Germinal center (tissue), 1 donor: Measurements from ENCODE around the gene POU6F2.

Experiments used
- DNase-seq: peaks from one replicate; pipeline ENCODE4 v3.0.0; 2012; ENCODE audit warnings: mixed read lengths, low spot score

POU6F2 gene

GRCh38 chr7:39510864-39511354, 533.2 kb downstream of the POU6F2 start:
- DNase-seq = no peak

GRCh38 chr7:39515534-39516228, 538.0 kb downstream of the POU6F2 start:
- DNase-seq = no peak

- no peak for DNase-seq
Measured at GRCh38 chr7:39516498-39516897, 538.8 kb downstream of the POU6F2 start.

- no peak for DNase-seq
Measured at GRCh38 chr7:39517240-39517639, 539.5 kb downstream of the POU6F2 start.
